ENCODE results near the gene PAX5. TPM values are rescaled to one million over a fixed set of nuclear protein-coding genes. Genes with fewer than 3 reads are reported as not detected.

PAX5 gene
- polyA plus RNA-seq, 1 of the 3 experiments (the other 2 are of a cell fraction): 0.05 TPM

DNA sequence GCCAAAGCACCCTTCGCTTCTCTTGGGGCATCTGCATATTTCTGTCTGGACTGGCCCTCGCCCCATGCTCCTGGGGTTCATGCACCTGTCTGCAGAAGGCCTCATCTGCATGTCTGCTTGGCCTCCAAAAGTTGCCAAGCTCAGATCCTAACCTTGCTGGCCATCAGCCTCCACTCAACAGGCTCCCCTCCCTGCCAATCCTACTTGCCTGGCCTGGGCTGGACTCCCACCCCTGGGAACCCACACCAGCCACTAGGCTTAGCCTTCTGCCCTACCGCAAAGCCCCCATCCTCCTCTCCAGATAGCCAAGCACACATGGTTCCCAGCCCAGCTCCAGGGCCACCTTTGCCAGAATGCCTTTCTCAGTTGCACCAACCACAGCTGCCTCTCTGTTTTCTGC, 159.8 kb downstream of the PAX5 start:
- Histone ChIP-seq H3K27ac (ENCODE audit: low read depth in 2 of 2, low read length in 1 of 2) (no peak overlapping the region), H3K4me3 (ENCODE audit: low read depth in 2 of 2, low read length in 1 of 2) (no peak overlapping the region), H3K9me3 (no peaks in the 10 kb centered on the region), H3K9ac (no peak overlapping the region), H3K4me1 (ENCODE audit: control insufficient read depth in 1 of 2, insufficient read depth in 2 of 2, low read depth in 1 of 2, low read length in 1 of 2) (peaks cover 0 to 14% of the 10 kb centered on the region in 2 experiments; a peak in 1 of 4 replicates), H3K27me3 (ENCODE audit: insufficient read depth) (peaks cover 9% of the 10 kb centered on the region; the same call in 1 of the 2 replicates), H3K36me3 (replicated peaks in 1 of 2; ENCODE audit: control insufficient read depth in 1 of 2, insufficient read depth in 2 of 2, low read length in 1 of 2) (no peaks in the 10 kb centered on the region), H3F3A (replicated peaks; ENCODE audit: insufficient read depth) (no peaks in the 10 kb centered on the region), H4K20me1 (ENCODE audit: insufficient read depth) (no peaks in the 10 kb centered on the region), H2AFZ (ENCODE audit: low read depth) (no peak overlapping the region), H3K79me2 (ENCODE audit: insufficient read depth) (no peaks in the 10 kb centered on the region), H3K9me2 (no peaks in the 10 kb centered on the region), H3K4me2 (no peak overlapping the region)
- 43% methylated on average over 1 of the region's 3 CpGs for WGBS (ENCODE audit: low lambda C conversion rate)
- ChIA-PET CTCF (interaction anchor here (0.6 to 4.8 kb wide), 35 partner anchors 10 to 688 kb away, joined by 3 to 68 read pairs (median 5); partner anchors contain the start of gene ZCCHC7), POLR2A (no interaction called here)
- no peak for DNase-seq
- TF ChIP-seq MEF2A (IDR thresholded peaks at IDR 0.05; ENCODE audit: borderline replicate concordance, low read depth) (no peak), CHD2 (IDR thresholded peaks at IDR 0.05; ENCODE audit: low read length, partially characterized antibody) (no peak), RCOR1 (IDR thresholded peaks at IDR 0.05; ENCODE audit: low read length) (no peak), RFX5 (IDR thresholded peaks at IDR 0.05; ENCODE audit: low read length) (no peak), SMC3 (IDR thresholded peaks at IDR 0.05; ENCODE audit: low read depth, low read length) (no peak), EZH2phosphoT487 (IDR thresholded peaks at IDR 0.05; ENCODE audit: borderline replicate concordance, low read depth) (no peak), ELF1 (IDR thresholded peaks at IDR 0.05) (no peak), FOXM1 (IDR thresholded peaks at IDR 0.05; ENCODE audit: low read depth) (no peak), SIN3A (IDR thresholded peaks at IDR 0.05; ENCODE audit: borderline replicate concordance, low read depth, low read length) (no peak), GABPA (IDR thresholded peaks at IDR 0.05; ENCODE audit: low read depth) (no peak), GATA2 (CRISPR knock-in tag; IDR thresholded peaks at IDR 0.05) (no peak), RAD21 (IDR thresholded peaks at IDR 0.05; ENCODE audit: low read length) (no peak), JUND (IDR thresholded peaks at IDR 0.05) (no peak), YY1 (IDR thresholded peaks at IDR 0.05; ENCODE audit: low read depth) (no peak)
- TF ChIP-seq, protein P1, sequence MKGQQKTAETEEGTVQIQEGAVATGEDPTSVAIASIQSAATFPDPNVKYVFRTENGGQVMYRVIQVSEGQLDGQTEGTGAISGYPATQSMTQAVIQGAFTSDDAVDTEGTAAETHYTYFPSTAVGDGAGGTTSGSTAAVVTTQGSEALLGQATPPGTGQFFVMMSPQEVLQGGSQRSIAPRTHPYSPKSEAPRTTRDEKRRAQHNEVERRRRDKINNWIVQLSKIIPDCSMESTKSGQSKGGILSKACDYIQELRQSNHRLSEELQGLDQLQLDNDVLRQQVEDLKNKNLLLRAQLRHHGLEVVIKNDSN (IDR thresholded peaks at IDR 0.05; ENCODE audit: borderline replicate concordance, low read depth): no peak
- TF ChIP-seq, protein P2, sequence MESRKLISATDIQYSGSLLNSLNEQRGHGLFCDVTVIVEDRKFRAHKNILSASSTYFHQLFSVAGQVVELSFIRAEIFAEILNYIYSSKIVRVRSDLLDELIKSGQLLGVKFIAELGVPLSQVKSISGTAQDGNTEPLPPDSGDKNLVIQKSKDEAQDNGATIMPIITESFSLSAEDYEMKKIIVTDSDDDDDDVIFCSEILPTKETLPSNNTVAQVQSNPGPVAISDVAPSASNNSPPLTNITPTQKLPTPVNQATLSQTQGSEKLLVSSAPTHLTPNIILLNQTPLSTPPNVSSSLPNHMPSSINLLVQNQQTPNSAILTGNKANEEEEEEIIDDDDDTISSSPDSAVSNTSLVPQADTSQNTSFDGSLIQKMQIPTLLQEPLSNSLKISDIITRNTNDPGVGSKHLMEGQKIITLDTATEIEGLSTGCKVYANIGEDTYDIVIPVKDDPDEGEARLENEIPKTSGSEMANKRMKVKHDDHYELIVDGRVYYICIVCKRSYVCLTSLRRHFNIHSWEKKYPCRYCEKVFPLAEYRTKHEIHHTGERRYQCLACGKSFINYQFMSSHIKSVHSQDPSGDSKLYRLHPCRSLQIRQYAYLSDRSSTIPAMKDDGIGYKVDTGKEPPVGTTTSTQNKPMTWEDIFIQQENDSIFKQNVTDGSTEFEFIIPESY (IDR thresholded peaks at IDR 0.05; ENCODE audit: borderline replicate concordance, low read depth): no peak
- TF ChIP-seq, protein P3, sequence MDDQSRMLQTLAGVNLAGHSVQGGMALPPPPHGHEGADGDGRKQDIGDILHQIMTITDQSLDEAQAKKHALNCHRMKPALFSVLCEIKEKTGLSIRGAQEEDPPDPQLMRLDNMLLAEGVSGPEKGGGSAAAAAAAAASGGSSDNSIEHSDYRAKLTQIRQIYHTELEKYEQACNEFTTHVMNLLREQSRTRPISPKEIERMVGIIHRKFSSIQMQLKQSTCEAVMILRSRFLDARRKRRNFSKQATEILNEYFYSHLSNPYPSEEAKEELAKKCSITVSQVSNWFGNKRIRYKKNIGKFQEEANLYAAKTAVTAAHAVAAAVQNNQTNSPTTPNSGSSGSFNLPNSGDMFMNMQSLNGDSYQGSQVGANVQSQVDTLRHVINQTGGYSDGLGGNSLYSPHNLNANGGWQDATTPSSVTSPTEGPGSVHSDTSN (IDR thresholded peaks at IDR 0.05): no peak
